SK-N-MC (cell line): ENCODE measurements around the gene PANK3.
"Not testable (repeated sequence)": the region's sequence is repeated elsewhere in the genome, so short reads cannot be mapped to it uniquely, and the experiment has no call there.

Source experiments
- EZH2 ChIP-seq: fragments of 200-600 bp; sonication (generic); IDR thresholded peaks from one replicate; pipeline ENCODE4 v1.6.1; 2017; ENCODE audit warnings: antibody characterized with exemption
- POLR2AphosphoS5 ChIP-seq: IDR thresholded peaks from 2 replicates; pipeline ENCODE4 v1.6.1; 2012; ENCODE audit warnings: mild to moderate bottlenecking, low read depth, low read length, borderline replicate concordance

GRCh38 chr5:168580814-168581469, 1.8 kb upstream of the PANK3 start:
- TF ChIP-seq POLR2AphosphoS5, EZH2: not testable (repeated sequence)
